Inferior parietal cortex (tissue), 1 donor: ENCODE results near the gene RAB11FIP2.

Source experiments
- DNase-seq: peaks from one replicate; pipeline ENCODE4 v3.0.0-alpha.2; 2016; ENCODE audit errors: extremely low spot score

RAB11FIP2 gene

DNA sequence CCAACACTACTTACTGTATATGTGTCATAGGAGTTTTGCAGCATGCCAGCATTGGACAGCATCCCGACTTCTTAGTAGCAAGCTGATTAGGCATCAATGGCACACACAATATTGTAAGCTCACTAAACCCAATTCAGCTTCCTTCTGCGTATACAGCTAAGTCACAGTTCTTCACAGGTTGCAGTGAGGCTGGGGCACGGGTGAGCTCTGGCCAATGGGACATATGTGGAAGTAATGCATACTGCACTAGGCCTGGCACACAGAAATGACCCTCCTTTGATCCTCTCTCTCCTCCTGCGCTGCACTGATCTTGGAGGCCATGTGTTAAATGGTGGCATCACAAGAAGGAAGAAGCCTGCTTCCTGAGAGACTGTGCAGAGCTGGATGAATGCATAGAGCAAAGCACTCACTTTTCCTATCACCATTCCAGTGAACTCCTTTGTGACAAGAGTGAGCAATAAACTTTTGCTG, 11.9 kb downstream of the RAB11FIP2 start:
- no peak for DNase-seq

DNA sequence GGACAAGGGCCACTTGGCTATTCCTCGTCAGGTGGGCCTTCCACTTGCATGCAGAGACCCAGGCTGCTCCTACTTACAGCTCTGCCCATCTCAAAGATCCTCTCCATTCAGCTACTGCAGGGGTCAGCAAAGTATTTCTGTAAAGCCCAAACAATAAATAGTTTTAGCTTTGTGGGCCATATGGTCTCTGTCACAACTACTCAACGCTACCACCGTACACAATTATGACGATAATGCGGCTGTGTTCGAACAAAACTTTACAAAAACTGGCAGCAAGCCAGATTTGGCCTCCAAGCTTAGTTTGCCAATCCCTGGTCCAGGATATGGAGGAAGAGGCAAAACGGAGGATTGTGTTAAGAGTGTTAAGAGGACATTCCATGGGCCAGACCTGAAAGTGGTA, 12.8 kb downstream of the RAB11FIP2 start:
- DNase-seq, result no peak

DNA sequence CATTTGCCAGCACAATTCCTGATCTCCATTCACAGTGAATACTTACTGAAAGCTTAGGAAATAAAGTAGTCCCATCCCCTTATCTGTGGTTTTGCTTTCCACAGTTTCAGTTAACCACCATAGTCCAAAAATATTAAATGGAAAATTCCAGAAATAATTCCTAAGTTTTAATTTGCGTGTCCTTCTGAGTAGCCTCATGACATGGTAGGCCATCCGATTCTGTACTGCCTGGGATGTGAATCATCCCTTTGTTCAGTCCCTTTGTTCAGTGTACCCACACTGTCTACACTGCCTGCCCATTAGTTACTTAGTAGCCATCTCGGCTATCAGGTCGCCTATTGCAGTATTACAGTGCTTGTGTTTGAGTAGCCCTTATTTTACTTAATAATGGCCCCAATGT, 14.2 kb downstream of the RAB11FIP2 start:
- DNase-seq, result no peak

DNA sequence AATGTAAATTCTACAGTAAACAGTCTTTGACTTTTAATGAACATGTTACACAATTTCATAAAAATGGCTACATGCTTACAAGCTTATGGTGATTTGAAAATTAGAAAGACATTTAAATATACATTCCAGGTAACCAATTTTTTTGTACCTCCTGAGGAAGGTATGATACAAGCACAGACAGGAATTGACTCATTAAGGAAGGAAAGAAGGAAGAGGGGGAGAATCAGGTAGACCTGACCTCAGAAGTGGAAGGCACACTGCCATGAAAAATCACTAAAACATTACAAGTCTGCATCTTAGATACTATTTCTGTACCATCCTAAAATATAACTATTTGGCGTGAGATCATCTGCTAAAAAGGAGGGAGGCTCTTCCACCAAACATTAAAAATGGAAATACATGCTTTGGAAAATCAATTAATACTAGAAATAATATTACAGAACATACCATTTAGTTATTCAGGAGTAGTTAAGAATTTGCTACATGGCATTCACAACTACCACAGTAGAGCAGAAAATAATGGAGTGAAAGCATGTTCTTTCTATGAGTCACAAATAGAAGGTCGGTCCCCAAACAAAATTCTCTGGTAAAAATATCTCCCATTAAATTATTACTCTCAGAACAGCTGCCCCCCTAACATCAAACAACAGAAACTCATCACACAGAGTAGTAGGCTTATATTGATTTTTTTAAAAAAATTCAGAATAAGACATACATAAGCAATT, 15.2 kb downstream of the RAB11FIP2 start:
- DNase-seq, result no peak

DNA sequence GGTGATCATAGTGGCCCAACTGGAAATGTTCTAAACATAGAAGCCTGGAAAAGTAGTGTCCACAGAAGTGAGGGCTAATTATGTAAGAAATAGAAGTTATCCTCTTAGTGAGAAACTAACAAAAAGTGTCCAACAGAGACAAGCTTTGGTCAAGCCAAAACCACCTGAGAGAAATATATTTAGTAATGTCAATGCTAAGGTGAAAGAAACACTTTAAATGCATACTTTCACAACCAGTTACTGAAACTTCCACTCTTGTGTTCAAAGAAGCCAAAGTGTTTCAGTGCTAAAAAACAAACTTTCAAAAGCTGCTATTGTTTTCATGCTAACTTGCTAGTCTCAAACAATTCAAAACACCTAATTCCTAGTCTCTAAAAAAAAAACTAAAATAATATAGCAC, 18.1 kb downstream of the RAB11FIP2 start:
- DNase-seq, result no peak

DNA sequence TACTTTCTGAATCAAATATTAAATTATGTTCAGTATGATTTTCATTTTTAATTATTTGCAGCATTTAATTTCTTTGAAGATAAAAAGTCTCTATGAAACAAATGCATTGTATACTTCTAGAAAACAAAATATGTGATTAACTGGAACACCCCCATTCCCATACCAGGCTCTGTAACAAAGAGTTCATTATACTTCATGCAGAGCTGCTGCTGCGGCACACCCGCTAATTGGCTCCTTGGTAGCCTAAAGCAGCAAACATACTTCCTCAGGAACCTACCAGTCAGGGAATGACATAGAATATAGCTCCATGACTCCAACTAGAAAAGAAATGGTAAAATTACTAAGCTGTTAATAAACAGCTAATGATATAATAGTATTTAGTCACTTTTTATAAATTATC, 19.3 kb downstream of the RAB11FIP2 start:
- peak; percentile 42 for DNase-seq

DNA sequence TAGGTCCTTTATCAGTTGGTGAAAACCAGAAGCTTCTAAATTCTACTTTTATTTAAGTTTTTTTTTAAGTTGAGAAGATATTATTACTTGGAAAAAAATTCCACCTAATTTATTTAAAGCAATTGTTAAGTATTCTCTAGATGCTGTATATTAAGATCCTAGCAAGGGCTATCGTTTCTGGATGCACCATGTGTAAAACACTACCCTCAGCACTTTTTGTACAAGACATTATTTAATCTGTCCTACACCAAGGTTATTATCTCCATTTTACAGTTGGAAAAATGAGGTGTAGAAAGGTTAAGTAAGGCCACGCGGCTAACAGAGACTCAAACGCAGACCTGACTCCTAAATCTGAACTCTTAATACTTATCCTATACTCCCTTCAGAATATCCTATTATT, 19.8 kb downstream of the RAB11FIP2 start:
- no peak for DNase-seq

DNA sequence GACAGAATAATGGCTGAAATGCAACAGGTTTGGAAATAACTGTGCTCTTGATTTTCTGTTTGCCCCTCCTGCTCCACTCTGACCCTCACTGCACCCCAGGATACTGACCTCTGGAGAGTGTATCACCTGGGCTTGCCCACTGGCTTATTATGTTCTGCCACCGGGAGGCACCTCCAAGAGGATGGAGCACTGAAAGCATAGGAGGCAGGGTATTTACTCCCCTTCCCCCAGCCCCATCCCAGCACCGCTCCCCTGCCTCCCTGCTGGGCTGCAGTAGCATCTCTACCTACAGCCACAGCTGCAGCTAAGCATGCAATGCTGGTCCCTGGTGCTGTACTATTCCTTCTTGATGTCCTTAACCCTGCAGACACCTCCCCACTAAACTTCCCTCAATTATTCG, 26.4 kb downstream of the RAB11FIP2 start:
- no peak for DNase-seq

DNA sequence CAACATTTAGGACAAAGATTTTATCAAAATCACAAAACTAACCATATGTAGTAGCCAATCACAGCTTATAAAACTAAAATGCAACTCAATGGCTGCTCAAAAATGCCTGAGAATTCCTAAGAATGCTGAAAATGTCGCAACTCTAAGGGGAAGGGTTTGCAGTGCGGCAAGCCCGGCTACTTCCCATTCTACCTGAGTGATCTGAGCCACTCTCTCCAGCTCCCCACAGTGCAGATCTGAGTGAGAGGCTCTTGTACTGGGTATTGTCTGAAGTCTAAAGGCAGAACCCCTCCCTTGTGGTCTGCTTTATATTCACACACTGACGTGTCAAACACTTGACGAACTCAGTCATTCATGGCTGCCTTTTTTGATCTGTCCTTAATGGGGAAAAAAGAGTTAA, 28.9 kb downstream of the RAB11FIP2 start:
- no peak for DNase-seq

DNA sequence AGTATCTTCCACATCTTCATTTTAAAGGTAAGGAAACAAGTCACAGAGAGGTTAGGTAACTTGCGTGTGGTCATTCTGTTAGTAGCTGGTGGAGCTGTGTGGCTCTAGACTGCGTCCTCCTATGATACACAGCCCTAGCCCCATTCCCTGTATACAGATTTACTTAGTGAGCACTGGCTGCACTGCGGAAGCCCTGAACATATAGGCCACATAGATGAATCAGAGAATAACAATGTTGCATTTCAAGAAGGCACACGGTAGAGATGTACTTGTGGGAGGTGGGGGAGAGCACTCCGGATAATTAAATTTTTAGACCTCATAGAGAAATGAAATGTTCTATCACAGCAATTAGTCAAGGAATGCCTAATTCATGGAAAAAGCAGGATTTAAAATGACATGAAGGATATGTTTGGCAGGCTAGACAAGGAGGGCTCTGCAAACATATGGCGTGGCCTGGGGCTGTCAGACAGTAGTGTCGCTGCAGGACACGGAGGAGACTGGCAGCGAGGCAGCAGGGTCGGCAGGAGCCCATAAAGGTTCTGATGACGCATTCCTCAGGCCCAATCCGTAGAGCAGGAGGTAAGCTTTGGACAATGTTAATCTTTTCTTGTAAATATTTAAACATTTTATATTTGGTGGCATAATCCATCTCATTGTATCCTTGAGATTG, 29.5 kb downstream of the RAB11FIP2 start:
- no peak for DNase-seq

DNA sequence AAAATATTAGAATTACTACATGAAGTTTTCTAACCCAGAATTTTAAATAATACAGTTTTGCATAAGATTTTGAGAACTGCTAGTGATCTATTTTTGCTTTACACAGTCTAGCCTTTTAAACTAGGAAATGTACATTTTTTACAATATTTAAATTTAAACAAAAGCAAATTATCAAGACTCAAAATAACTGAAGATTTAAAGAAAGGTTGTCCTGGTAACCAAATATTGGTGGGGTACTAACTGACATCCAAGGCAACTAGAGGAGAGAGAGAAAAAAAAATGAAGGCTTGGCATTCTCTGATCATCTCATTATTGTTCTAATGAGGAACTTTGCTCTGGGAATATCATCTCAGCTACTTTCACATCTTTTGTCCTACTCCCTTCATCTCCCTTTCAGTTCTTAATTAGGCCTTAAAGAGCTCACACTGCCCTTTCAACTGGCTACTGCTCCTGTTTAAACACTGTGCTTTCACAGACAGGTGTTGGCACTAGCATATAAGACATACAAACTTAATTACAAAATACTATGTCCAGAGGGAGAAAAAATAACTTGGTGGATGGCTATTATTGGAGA, 33.7 kb downstream of the RAB11FIP2 start:
- DNase-seq, result no peak

DNA sequence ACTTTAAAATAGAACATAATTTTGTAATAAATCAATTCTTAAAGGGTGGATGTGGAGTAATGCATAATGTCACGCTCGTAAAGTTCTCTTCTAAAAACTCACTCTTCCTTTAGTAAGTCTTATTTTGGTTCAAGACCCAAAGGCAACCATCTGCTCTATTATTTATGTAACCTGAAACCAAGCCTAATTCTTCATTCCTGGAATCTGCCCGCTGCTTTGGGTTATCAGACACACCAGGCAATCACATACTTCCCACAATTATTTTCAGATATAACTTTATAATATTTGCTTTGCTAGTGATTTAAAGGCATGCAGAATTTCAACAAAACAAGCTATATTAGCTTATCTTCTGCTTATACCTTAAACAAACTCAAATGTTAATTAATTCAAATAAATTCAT, 39.0 kb downstream of the RAB11FIP2 start:
- DNase-seq, result no peak

DNA sequence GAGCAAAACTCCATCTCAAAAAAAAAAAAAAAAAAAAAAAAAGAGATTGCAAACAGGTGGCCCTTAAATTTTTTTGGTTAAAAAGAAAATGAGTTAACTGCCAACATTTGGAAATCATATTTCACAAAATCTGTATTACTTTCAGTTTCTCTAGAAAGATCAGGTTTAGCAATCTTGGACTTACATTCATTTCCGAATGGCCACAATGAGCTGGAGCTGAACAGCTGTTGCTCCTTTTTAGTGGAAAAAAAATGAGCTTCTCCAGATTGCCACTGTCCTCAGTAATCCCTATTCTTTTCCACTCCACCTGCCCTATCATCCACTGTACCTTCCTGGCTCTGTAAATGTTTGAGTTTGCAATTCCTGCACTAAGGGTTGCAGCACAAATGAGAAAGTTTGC, 43.6 kb downstream of the RAB11FIP2 start:
- no peak for DNase-seq

DNA sequence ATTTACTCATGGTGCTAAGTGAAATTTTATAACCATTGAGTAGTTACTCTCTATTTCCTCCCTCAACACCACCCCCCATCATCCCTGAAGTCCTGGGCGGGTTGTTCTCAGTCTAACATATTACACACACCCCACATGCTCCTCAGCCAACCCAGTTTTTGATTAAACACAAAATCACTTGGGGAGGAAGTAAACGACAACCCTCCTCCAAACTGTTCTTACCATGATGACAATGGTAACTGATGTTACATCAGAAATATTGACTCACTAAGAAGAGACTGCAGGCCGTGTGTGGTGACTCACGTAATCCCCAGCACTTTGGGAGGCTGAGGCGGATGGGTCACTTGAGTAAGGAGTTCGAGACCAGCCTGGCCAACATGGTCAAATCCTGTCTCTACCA, 44.2 kb downstream of the RAB11FIP2 start:
- no peak for DNase-seq

DNA sequence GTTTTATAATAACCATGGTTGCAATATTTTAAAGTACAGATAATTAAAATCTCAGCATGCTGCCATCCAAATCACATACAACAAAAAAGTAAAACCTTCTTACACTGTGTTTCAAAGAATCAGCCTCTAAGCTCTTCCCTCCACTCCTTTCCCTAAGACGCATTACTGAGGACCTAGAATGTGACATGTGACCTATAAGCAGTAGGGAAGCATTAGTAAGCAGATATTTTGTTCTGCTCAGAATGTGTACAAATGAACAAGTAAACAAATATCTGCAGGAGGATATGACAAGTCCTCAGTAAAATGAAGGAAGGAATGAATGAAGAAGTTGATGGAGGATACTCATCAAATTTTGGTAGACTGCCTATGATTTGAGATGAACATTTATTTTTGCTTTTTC, 49.1 kb downstream of the RAB11FIP2 start:
- no peak for DNase-seq

DNA sequence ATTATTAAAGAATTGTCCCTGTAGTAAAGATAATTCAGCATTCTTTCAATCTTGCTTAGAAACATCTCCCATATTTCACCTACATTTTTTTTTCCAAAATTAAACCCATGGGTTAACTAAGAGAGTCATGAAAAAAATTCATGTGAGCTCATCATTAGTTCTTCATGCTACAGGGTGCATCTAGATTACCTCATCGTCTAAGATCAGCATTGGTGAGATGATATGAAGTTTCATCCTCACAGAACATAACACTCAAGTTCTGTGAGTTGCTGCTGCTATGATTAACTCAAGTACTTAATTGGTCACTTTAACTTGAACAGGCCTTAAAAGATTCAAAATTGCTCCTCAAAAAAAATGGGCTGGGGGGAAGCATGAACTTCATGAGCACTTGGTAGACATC, 50.0 kb downstream of the RAB11FIP2 start:
- DNase-seq, result no peak

DNA sequence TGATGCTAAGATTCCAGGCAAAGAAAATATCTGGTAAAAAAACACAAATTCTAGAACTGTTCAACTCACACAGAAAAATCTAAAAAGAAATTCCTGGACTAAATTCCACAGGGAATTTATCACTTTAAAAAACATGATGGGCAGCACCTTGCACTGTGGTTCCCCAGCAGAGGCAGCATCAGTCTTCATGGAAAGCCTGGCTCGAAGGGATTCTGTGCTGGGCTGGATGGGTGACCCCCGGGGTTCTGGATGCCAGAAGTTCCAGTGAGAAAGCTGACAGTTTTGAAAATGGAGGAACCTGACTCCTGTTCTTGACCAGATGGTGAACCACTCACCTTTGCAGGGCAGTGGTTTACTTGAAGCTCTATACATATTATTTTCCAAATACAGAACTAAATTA, 52.0 kb downstream of the RAB11FIP2 start:
- DNase-seq, result no peak

DNA sequence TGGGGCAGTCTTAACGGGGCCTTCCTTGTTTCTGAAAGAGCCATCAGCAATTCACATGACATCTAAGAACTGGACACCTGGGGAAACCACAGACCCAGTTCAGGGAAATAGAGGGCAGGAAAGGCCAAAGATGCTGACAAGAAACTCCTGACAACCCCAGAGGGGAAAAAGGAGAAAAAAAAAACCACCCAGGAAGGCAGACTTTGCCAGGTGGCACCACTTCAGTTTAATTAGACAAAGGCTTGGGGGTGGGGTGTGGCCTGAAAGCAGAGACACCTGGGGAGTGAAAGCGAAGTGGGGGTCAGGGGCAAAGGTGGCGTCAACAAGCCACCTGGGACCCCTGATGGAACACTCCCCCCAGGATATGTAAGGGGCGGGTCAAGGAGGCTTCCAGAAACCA, 53.6 kb downstream of the RAB11FIP2 start:
- no peak for DNase-seq

DNA sequence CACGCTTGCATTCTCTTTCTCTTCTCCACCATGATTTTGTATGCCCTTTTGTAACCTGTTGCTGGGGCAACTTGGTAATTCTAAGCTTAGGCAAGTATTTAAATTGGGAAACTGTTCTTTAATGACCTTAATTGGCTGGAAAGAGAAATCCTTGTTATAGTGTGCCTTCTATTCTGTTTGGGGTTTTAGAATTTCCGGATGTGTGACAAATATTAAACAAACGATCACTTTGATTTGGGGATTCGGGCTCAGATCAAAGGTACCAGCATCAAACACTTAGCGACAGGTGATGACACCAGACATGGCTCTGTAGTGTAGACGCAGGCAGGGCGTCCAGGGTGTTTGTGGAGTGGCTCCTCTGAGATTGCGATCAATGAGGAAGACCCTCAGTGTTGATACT, 55.0 kb downstream of the RAB11FIP2 start:
- peak; percentile 13 for DNase-seq

DNA sequence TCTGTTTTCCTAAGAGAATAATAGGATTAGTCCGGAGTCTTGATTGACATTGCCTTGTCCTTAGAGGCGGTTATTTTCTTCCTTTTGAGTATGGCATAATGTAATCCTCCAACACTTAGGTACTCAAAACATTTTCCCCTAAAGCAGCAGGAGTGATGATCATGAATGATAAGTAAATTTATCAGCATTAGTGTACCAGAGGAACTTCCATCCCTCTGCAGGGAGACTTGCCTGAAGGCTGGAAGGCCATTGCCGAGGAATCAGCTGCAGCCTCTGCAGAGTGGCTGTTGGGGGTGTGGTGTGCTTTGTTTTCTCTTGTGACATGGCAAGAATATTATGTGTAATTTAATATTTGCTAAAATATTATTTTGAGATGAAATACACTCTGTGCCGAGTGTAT, 56.8 kb downstream of the RAB11FIP2 start:
- no peak for DNase-seq

DNA sequence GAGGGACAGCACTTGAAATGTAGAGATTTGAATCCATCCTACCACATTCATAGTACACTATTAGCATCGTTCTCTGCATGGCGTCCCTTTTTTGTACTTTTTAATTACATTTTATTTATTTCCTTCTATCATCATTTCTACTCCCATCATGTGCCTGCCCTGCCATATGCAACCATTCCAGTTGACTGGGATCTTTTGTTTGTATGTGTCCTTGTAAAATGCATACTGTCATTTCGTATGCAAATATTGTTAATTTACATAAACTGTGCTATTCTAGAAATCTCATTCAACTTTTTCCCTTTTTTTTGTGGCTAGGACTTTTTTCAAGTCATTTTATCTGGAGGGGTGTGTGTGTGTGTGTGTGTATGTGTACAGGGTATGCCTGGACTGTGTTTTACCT, 57.9 kb downstream of the RAB11FIP2 start:
- no peak for DNase-seq

DNA sequence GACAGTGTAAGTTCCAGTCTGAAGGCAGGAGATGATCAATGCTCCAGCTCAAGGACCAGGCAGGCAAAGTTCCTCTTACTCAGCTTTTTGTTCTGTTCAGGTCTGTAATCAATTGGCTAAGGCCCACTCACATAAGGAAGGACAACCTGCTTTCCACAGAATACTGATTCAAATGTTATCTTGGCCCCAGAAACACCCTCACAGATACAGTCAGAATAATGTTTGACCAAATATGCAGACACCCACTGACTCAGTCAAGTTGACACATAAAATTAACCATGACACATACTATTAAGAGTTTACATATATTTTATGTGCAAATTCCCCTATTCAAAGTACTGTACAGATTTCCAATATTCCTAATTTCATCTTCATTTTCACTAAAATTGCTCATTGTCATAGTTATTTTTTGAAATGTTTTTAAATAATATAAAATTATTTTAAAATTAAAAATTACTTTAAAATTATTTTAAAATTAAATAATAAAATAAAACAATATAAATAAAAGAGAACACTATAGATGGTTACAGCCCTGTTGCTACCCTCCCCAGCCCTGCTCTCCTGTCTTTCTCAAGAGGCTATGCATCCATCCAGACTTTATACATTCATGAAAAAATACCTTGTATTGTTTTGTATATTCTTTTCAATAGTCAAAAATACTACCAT, 59.4 kb downstream of the RAB11FIP2 start:
- no peak for DNase-seq

DNA sequence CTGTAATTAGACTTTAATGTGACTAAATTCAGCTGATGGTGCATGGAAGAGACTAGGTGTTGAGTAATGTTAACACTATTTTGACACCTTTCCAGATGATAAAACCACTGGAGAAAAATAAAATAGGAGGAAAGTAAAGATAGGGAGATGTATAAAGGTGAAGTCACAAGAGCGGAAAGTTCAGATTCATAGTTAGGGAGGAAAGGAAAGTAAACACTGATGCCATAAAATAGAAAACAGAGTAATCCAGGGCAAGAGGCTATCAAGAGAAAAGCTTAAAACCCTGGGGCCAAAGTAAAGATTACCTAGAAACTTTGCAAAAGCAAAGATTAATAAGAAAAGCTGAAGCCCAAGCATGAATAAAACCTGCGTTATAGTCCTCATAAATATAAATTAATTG, 62.8 kb downstream of the RAB11FIP2 start:
- DNase-seq, result no peak
